GM18499 (cell line): ENCODE measurements around the gene POSTN.

Experiments
- ATAC-seq: cut with Tn5 transposase; IDR thresholded peaks from one replicate; pipeline ENCODE4 v1.9.1; 2021; ENCODE audit warnings: moderate number of reproducible peaks; ENCODE audit not compliant: insufficient read depth, unreplicated experiment

The POSTN gene

DNA sequence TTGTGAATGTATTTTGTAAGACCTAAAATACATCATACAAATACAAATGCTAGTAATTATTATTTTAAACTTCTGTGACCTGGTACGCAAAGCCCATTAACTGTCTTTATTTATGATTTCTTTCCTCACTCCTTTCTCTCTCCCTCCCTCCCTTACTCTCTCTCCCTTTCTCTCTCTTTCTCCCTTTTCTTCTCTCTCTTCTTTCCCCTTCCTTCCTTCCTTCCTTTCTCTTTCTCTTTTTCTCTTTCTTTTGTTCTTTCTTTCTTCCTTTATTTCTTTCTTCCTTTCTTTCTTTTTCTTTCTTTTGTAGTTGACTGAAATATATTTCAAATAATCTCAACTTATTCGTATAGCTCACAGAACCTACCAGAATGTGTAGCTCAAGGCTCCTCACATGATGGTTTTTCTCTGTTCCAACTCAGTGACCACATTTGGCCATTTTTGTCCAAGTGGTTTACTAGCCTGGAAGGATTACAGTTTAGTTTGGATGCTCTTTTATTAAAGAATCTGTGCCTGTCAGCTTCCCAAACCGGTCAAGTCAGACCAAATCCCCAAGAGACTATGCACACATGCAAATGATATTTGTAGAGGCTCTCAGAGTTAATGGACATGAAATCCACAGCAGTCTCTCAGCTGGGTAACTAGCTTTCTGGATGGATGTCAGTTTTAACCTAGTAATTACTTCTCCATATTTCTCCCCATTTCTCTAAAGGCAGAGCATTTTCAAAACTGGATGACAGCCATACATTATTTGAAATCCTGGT is 71.7 kb downstream of the POSTN start:
- ATAC-seq, result no peak

DNA sequence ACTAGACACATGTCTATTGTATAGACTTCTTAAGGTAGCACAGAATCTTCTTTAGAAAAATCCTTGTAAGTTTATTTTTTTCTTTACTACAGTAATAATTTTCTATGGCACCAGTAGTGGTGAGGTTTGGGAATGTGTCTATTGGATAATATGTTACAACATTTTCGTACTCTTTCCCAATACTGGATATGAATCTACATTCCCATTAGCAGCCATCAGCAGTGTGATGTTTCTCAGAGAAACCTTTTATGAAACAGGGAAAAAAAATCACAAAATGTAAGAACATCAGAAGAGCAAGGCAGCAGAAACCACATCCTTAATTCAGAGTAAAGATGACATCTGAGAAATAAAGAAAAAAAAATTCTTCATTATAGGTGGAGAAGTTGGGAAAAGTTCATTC is 83.3 kb downstream of the POSTN start:
- ATAC-seq, result no peak
